Measurements from ENCODE around the gene RHOV. TPM values are rescaled to one million over a fixed set of nuclear protein-coding genes. Genes with fewer than 3 reads are reported as not detected.

RHOV gene
- total and polyA plus RNA-seq, 2 of the 4 experiments (the other 2 are of a cell fraction): 0.10 TPM; not detected in 1

DNA sequence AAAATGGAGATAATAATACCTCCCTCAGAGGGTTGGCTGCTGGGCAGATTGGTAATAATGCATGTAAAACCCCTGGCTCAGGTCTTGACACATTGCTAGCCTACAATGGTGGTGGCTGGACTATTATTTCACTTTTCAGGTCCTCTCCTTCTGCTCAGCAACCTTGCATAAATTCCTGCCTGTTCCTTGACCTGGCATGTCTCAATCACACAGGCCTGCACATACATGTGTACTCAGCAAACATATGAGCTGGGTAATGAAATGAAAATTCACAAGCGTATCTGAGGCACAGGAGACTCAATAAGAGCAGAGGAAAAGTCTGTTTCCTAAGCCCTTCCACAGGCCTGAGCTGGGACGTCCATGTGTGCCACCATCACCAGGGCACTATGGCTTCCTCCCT lies 37.7 kb upstream of the RHOV start:
- Histone ChIP-seq H3K4me1 (ENCODE audit: control insufficient read depth, insufficient read depth, low read length) (peaks cover 8% of the 10 kb centered on the region), H3K79me1 (ENCODE audit: low read depth in 1 of 2, low read length in 2 of 2) (peaks cover 0 to 13% of the 10 kb centered on the region in 2 experiments; a peak in 2 of 4 replicates), H4K91ac (ENCODE audit: insufficient read depth, low read depth, low read length) (no peak overlapping the region), H4K5ac (ENCODE audit: low read depth, low read length) (no peak overlapping the region), H2BK15ac (ENCODE audit: low read depth, low read length) (no peak overlapping the region), H3K14ac (replicated peaks; ENCODE audit: low read depth, low read length) (no peak overlapping the region), H3K56ac (ENCODE audit: extremely low read depth, insufficient read depth, low read length) (no peak overlapping the region), H3K4me3 (ENCODE audit: insufficient read depth, low read depth, low read length) (no peak overlapping the region), H3K27ac (ENCODE audit: insufficient read depth, low read length) (no peak overlapping the region), H2AK9ac (replicated peaks; ENCODE audit: low read depth, low read length, poor library complexity) (no peak overlapping the region), H3K4ac (ENCODE audit: low read depth, low read length) (no peak overlapping the region), H3K9ac (ENCODE audit: low read depth, low read length) (no peak overlapping the region), H3K18ac (ENCODE audit: low read depth, low read length) (no peak overlapping the region), H2AK5ac (ENCODE audit: low read depth, low read length) (no peak overlapping the region), H2BK120ac (ENCODE audit: low read depth, low read length) (no peak overlapping the region), H2AFZ (replicated peaks; ENCODE audit: low read length, poor library complexity) (no peak overlapping the region), H3K9me3 (ENCODE audit: control insufficient read depth, insufficient read depth, low read length) (no peaks in the 10 kb centered on the region), H3K27me3 (ENCODE audit: control insufficient read depth, insufficient read depth, low read length) (no peaks in the 10 kb centered on the region), H2BK5ac (ENCODE audit: low read depth, low read length, poor library complexity, severe bottlenecking) (no peak overlapping the region), H3K9me1 (ENCODE audit: insufficient read depth, low read length) (peaks cover 10% of the 10 kb centered on the region), H3K23ac (ENCODE audit: low read depth, low read length) (no peak overlapping the region), H2BK20ac (ENCODE audit: low read depth, low read length) (no peak overlapping the region), H3K4me2 (ENCODE audit: low read depth, low read length) (no peak overlapping the region), H4K20me1 (ENCODE audit: insufficient read depth, low read length) (no peaks in the 10 kb centered on the region), H4K8ac (ENCODE audit: low read depth in 2 of 2, low read length in 2 of 2) (no peak overlapping the region), H3K36me3 (ENCODE audit: control insufficient read depth, insufficient read depth, low read length) (no peaks in the 10 kb centered on the region)
- no peak for DNase-seq
- no peak for ATAC-seq (ENCODE audit: low read depth)
- WGBS, 2 experiments (ENCODE audit: extremely low coverage in 2 of 2, insufficient read length in 1 of 2): no CpG with 5 or more reads among the region's 2 CpGs
- in situ Hi-C loops (cut with MboI; ENCODE audit: low sequenced_read_pairs) (no loop called here), intact Hi-C loops (cut with micrococcal nuclease) (no loop called here), dilution Hi-C loops (cut with HindIII; ENCODE audit: low sequenced_read_pairs, unreplicated experiment) (no loop called here)
- CTCF ChIA-PET: no interaction called here
- TF ChIP-seq NFE2L2 (IDR thresholded peaks at IDR 0.05; ENCODE audit: low read depth, low read length) (no peak), MAZ (IDR thresholded peaks at IDR 0.05; ENCODE audit: borderline replicate concordance, low read depth, low read length) (no peak), RAD21 (IDR thresholded peaks at IDR 0.05; ENCODE audit: low read length) (no peak), CTCF (conservative IDR thresholded peaks at IDR 0.05; ENCODE audit: low read depth, low read length) (no peak), SMC3 (IDR thresholded peaks at IDR 0.05; ENCODE audit: low read depth, low read length) (no peak), CHD1 (IDR thresholded peaks at IDR 0.05; ENCODE audit: low read depth, low read length) (no peak), RCOR1 (IDR thresholded peaks at IDR 0.05; ENCODE audit: insufficient replicate concordance, low read length) (no peak), FOS (IDR thresholded peaks at IDR 0.05; ENCODE audit: low read depth, low read length) (no peak), RFX5 (IDR thresholded peaks at IDR 0.05; ENCODE audit: low read depth, low read length) (no peak), CEBPB (IDR thresholded peaks at IDR 0.05; ENCODE audit: low read depth, low read length) (no peak), USF2 (IDR thresholded peaks at IDR 0.05; ENCODE audit: low read depth, low read length) (no peak)
- TF ChIP-seq, protein P1, sequence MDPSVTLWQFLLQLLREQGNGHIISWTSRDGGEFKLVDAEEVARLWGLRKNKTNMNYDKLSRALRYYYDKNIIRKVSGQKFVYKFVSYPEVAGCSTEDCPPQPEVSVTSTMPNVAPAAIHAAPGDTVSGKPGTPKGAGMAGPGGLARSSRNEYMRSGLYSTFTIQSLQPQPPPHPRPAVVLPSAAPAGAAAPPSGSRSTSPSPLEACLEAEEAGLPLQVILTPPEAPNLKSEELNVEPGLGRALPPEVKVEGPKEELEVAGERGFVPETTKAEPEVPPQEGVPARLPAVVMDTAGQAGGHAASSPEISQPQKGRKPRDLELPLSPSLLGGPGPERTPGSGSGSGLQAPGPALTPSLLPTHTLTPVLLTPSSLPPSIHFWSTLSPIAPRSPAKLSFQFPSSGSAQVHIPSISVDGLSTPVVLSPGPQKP (IDR thresholded peaks at IDR 0.05; ENCODE audit: borderline replicate concordance, low read depth, low read length): no peak
- no TSS peak for BruUV-seq (replicated peaks)
- POLR2A ChIA-PET (ENCODE audit: unreplicated experiment): no interaction called here

Measured in IMR-90 (cell line).